ENCODE data around the gene C17orf114.

Gene C17orf114

DNA sequence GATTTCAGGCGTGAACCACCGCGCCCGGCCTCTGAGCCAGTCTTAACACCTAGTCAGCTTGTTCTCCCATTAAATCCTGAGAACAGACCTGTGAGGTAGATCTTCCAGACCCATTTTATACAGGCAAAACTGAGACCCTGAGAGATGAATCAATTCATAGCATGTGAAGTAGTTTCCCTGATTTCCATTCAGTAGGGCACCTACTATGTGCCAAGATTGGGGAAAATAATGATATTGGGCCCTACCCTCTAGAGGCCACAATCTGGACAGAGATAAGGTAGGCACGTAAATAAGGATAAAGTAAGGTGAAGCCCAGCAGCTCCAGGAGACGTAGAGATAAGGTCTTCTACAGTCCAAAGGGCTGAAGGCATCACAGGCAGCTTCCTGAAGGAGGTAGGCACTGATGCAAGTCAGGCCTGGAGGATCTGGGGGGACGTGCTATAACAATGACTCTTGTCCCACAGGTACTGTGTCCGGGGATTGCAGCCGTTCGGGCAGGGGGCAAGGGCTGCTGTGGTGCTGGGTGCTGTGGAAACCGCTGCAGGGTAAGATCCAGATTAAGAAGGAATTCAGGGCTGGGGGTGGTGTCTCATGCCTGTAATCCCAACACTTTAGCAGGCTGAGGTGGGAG is 21.7 kb downstream of the C17orf114 start:
- DNase-seq (ENCODE audit: low read depth in 1 of 2, low spot score in 1 of 2) (no peak), FAIRE-seq (no peak), ATAC-seq (no peak)
- ChIA-PET POLR2A (interaction anchor here (1.3 kb wide), 1 partner anchor 9 kb away, joined by 12 read pairs; no protein-coding TSS in a partner anchor), CTCF (interaction anchor here (0.5 to 14.7 kb wide), 14 partner anchors 8 to 215 kb away, joined by 3 to 157 read pairs (median 4); partner anchors contain the start of genes ARRB2, CHRNE, GLTPD2 and VMO1)
- Histone ChIP-seq H3K27ac (no peak overlapping the region), H3K9me3 (no peaks in the 10 kb centered on the region), H3K4me1 (peaks cover 9% of the 10 kb centered on the region; the same call in 2 of the 3 replicates), H3K4me2 (no peak overlapping the region), H3K4me3 (no peak overlapping the region)
- TF ChIP-seq, protein P1, sequence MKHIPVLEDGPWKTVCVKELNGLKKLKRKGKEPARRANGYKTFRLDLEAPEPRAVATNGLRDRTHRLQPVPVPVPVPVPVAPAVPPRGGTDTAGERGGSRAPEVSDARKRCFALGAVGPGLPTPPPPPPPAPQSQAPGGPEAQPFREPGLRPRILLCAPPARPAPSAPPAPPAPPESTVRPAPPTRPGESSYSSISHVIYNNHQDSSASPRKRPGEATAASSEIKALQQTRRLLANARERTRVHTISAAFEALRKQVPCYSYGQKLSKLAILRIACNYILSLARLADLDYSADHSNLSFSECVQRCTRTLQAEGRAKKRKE (CRISPR knock-in tag; IDR thresholded peaks at IDR 0.05; ENCODE audit: low read depth): no peak
- TF ChIP-seq ZC3H11A (IDR thresholded peaks at IDR 0.05) (no peak), POLR2A (IDR thresholded peaks at IDR 0.05; ENCODE audit: low read length) (no peak), NFE2L2 (conservative IDR thresholded peaks at IDR 0.05; ENCODE audit: low read length) (no peak), BHLHE40 (IDR thresholded peaks at IDR 0.05; ENCODE audit: low read depth, low read length) (no peak), FOSL2 (IDR thresholded peaks at IDR 0.05) (no peak), FOSL2 (CRISPR knock-in tag; IDR thresholded peaks at IDR 0.05) (no peak), CEBPB (IDR thresholded peaks at IDR 0.05) (no peak), ZNF302 (CRISPR knock-in tag; IDR thresholded peaks at IDR 0.05) (no peak), CBX2 (IDR thresholded peaks at IDR 0.05; ENCODE audit: borderline replicate concordance, low read depth) (no peak), MAFK (IDR thresholded peaks at IDR 0.05; ENCODE audit: partially characterized antibody) (no peak), HOXA7 (CRISPR knock-in tag; IDR thresholded peaks at IDR 0.05) (no peak), SMC3 (IDR thresholded peaks at IDR 0.05) (no peak), CBX8 (IDR thresholded peaks at IDR 0.05) (no peak), RFX5 (IDR thresholded peaks at IDR 0.05) (no peak), SREBF2 (IDR thresholded peaks at IDR 0.05) (no peak)
- TF ChIP-seq, protein P2, sequence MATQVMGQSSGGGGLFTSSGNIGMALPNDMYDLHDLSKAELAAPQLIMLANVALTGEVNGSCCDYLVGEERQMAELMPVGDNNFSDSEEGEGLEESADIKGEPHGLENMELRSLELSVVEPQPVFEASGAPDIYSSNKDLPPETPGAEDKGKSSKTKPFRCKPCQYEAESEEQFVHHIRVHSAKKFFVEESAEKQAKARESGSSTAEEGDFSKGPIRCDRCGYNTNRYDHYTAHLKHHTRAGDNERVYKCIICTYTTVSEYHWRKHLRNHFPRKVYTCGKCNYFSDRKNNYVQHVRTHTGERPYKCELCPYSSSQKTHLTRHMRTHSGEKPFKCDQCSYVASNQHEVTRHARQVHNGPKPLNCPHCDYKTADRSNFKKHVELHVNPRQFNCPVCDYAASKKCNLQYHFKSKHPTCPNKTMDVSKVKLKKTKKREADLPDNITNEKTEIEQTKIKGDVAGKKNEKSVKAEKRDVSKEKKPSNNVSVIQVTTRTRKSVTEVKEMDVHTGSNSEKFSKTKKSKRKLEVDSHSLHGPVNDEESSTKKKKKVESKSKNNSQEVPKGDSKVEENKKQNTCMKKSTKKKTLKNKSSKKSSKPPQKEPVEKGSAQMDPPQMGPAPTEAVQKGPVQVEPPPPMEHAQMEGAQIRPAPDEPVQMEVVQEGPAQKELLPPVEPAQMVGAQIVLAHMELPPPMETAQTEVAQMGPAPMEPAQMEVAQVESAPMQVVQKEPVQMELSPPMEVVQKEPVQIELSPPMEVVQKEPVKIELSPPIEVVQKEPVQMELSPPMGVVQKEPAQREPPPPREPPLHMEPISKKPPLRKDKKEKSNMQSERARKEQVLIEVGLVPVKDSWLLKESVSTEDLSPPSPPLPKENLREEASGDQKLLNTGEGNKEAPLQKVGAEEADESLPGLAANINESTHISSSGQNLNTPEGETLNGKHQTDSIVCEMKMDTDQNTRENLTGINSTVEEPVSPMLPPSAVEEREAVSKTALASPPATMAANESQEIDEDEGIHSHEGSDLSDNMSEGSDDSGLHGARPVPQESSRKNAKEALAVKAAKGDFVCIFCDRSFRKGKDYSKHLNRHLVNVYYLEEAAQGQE (IDR thresholded peaks at IDR 0.05): no peak
- 80% methylated on average over 11 of the region's 11 CpGs for WGBS (ENCODE audit: missing lambda C conversion rate)

DNA sequence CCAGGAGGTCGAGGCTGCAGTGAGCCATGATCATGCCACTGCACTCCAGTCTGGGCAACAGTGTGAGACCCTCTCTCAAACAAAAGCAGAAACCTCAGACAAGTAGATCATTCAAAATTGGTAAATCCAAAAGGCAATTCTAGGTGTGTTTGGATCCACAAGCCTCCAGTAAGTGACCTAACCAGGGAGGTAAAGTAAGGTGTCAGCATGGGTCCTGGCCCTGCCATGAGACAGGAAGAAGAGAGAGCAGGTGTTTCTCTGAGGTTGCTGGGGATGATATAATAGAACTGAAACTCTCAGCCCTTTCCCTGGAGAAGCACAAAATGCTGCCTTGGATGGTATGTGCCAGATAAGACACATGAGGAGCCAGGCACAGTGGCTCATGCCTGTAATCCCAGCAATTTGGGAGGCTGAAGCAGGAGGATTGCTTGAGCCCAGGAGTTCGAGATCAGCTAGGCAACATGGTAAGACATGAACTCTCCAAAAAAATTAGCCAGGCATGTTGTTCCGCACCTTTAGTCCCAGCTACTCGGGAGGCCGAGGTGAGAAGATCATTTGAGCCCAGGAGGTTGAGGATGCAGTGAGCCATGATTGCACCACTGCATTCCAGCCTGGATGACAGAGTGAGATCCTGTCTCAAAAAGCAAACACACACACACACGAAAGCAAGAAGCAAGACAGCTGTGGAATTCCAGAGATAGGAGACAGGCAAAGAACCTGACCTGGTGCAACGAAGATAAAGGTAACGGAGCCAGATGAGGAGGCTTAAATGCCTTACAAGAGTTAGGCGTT is 24.0 kb downstream of the C17orf114 start:
- TF ChIP-seq JUN (IDR thresholded peaks at IDR 0.05) (no peak), CEBPB (IDR thresholded peaks at IDR 0.05) (peak in 1 of 2 experiments; percentile 17; a peak in 1 of 4 replicates), RARB (CRISPR knock-in tag; IDR thresholded peaks at IDR 0.05) (no peak), CHD2 (IDR thresholded peaks at IDR 0.05; ENCODE audit: low read length, partially characterized antibody) (no peak)
- DNase-seq (ENCODE audit: low read depth in 1 of 2, low spot score in 1 of 2) (no peak), FAIRE-seq (no peak), ATAC-seq (peak in 1 of 2 experiments; percentile 46; a peak in 3 of 6 replicates)
- no peaks in the 10 kb centered on the region for H3K9me3 ChIP-seq
- ChIA-PET CTCF (interaction anchor here (0.6 to 14.7 kb wide), 7 partner anchors 11 to 253 kb away, joined by 3 to 157 read pairs (median 4); partner anchors contain the start of genes CHRNE, GLTPD2 and VMO1), POLR2A (no interaction called here)
- H3K4me1 ChIP-seq: peaks cover 9% of the 10 kb centered on the region; the same call in 2 of the 3 replicates
- H3K27ac ChIP-seq: no peak overlapping the region
- H3K4me3 ChIP-seq: no peak overlapping the region
- 49% methylated on average over 9 of the region's 9 CpGs for WGBS (ENCODE audit: missing lambda C conversion rate)
- H3K4me2 ChIP-seq: 0 out of 3 replicates have a peak overlapping the region, but pooled peaks have one; percentile 3

All from A549 (cell line).